DMS79 (cell line): ENCODE results near the gene CAB39.

Source experiments
- DNase-seq: peaks from one replicate; lab custom pipeline; 2025; lab: John Stamatoyannopoulos, UW

The CAB39 gene

DNA sequence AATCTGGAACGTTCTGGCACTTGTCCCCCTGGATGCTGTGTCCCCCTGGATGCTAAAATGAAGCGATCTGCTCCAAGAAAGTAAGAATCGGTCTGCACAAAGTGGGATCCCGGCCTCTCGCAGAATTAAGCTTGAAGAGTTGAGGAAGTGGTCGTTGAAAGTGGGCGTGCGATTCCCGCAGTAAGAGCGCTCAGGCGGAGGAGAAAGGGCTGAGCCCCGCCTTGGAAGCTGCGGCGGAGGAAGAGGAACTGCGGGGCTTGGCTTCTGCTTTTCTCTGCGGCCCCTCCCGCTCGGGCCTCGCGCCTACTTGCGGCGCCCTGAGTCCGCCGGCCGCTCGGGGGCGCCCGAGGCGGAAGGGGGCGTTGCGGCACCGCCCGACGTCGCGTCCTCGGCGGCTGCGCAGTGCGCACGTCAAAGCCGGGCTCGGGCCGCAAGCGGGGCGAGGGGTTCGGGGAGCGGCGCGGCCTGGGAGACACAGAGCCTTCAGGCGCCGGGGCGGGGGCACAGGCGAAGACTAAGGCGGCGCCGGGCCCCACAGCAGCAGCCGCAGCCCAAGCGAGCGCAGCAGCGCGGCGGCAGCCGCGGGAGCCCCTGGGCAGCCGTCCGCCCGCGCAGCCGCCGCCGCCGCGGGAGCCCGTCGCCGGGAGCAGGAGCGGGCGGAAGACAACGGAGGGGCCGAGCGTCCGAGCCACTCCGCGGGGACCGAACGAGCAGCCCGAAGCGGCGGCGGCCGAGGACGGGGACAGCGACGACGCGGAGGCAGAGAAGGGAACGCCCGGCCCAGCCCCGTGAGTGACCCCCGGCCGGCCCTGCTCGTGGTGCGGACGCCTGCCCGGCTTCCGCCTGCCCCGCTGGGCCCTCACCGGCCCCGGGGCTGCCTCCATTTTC lies at the start of gene CAB39:
CAB39 (plus strand) TSS at position 400 of the 888 bp plus-strand sequence. CDS start 47,160 bp downstream, outside the sequence.
- DNase-seq: peak; percentile 57

DNA sequence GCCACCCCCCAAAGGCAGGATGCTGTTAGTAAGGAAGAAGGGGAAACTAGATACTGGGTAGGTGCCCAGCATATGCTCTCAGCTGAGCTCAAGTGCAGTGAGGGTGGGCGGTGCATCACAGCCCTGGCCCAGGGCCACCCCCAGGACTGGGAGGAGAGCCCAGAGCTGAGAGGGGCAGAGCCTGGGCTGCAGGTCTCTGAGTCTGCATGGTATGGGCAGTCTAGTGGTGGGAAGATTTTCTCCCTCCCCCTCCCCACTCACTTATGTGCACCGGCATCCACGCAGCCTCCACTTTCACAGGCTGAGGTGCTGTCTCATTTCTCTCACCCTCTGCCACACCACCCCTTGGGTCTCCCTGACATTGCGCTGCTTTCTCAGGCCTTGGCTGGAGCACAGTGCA lies 48.5 kb upstream of the CAB39 start:
- peak; percentile 8 for DNase-seq

DNA sequence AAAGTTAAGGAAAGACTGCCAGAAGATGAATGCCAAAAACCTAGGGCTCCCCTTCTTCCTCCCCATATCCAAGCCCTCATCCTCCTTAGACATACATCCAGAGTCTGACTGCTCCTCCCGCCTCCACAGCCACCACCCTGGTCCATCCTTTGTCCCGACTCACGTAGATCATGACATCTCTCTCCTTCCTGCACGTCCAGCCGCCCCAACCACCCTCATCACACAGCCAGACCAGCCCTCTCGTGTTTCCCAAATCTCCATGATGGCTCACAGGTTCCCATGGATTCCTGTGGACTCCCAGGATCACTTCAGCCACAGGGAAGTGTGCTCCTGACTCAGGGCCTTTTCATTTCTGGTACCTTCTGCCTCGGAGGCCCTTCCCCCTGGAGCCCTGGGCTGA lies 47.8 kb upstream of the CAB39 start:
- DNase-seq: no peak

DNA sequence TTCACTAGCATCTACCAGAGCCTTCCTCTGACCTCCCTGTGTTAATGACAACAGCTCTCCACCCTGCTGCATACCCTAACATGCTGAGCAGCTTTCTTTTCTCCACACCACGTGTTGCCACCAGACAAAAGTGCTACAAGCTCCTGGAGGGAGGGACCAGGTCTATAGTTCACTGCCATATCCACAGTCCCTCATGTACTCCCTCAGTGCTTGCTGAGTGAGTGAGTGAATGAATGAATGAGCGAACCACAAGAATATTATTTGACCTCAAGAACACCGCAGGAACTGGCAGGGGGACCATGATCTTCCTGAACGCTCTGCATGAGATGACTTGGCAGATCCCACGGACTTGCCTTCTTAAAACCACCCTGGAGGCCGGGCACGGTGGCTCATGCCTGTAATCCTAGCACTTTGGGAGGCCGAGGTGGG lies 47.4 kb upstream of the CAB39 start:
- no peak for DNase-seq

DNA sequence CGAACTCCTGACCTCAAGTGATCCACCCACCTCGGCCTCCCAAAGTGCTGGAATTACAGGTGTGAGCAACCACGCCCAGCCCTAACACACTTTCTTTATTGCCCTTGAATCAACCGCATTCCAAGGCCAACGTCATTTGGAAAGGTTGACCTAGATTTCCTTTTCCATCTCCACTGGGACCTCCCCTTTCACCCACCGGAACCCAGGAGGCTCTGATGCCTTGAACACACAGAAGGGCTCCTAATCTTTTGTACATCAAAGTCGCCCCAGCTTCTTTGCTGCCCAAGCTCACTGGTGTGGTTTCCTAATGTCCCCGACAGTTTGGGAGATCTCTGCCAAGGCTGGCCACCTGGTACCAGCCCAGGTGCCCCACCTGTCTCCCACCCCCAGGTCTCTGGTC lies 46.2 kb upstream of the CAB39 start:
- DNase-seq: no peak

DNA sequence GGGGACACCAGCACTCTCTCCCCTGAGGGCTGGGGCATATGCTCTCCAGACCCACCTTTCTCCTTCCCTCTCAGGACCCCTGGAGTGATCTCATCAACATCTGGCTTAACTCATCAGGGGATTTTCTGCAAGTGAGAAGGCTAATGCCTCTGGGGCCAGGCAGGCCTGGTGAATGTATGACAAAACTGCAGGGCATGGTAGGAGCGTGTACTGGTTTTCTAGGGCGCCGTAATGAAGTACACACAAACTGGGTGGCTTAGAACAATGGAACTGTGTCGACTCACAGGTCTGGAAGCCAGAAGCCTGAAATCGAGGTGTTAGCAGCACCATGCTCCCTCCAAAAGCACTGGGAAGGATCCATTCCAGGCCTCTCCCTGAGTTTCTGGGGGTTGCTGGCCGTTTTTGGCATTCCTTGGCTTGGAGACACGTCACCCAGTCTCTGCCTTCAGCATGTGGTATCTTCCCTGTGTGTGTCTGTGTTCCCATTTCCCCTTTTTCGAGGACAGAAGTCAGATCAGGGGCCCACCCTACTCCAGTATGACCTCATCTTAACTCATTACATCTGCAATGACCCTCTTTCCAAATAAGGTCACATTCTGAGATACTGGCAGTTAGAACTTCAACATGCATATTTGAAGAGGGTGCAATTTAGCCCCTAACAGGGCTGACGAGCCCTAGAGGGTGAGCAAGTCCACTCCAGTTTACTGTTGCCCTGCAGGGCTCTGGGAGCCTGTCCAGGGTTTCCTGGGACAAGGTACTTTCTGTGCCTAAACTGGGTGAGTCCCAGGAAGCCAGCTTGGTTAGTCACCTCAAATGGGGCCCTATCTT lies 45.5 kb upstream of the CAB39 start:
- DNase-seq: no peak

DNA sequence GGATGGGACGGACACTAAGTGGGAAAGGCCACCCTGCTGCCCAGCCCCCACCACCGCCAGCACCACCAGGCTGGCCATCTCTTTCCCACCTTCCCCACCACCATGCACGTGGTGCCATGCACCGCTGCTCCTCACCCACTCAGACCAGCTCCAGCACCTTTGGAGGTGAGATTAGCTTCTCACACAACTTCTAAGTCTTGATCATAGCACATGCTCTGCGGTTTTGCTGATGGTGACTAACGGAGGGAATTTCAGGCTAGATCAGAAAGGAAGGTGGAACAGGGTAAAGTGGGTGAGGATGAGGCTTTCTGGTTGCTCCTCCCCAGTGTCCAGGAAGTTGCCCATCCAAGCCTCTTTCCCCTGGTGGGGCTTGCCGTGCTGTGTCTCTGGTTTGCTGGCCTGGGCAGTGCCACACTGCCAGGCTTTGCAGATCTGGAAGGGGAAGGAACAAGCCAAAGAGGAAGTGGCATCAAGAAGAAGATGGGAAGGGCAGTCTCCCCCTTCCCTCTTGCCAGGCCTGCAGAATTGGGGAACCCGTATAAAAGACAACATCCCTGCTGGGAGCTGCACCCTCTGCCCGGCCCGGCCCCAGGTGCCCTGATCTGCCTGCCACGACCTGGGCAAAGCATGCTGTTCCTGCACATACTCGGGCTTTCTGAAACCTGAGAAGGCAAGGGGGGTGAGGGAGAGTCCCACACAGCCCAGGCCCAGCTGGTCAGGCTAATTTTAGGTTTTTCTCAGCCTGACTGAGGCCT lies 44.3 kb upstream of the CAB39 start:
- no peak for DNase-seq

DNA sequence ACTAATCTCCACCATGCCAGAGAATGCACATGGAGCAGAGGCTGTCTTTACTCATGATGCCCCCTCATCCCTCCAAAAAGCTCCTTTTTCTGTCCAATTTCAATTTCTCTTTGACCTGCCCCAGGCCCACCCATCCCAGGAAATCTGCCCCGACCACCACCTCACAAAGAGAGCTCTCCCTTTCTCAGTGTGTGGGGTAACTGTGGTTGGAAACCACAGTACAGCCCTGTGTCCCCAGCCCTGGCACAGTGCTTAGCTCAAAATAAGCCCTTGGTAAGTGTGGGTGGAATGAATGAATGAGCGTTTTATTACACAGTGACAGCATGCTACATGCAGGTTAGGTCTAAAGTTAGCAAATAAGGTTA lies 43.7 kb upstream of the CAB39 start:
- no peak for DNase-seq

DNA sequence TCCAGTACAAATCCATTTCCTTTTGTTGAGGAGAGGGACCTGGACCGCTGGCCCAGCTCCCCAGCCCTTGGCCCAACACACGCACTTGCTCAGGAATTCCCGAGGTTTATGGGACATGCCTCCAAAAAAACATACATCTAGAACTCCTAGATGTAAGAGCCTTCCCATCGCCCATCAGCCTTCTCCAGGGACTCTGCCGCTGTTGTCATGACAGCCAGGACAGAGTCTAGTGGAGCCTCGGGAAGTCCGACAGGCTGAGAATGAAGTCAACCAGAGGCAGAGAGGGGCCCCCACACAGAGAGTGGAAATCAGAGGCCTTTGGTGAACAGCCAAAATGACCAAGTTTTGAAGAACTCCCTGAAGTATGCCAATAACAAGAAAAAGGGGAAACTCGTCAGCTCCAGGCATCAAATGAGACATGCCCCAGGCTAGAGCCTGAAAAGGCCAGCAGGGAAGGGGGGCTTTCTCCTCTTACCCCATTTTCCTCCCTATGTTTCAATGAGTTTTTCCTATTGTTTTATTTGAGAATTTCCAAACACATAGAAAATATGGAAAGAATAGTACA lies 43.2 kb upstream of the CAB39 start:
- no peak for DNase-seq

- no peak for DNase-seq
Observed at GRCh38 chr2:230671117-230671516, 41.5 kb upstream of the CAB39 start.

DNA sequence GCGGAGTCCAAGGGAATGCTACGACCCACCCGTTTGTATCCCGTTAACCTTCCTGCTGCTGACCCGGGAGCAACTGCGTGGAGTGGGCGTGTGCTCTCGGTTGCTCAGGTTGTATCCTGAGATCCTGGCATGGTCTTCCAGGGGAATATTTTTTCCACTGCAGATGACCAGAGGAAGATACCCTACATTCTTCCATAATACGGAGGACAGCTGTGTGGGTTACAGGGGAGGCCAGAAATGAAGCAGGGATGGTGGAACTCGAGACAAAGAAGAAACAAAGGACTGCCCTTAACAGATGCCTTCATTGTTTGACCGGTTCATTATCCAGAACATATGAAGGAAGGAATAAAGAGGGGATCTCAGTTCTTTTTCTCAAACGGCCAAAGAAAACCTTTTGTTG lies 39.8 kb upstream of the CAB39 start:
- DNase-seq: no peak

- no peak for DNase-seq
Observed at GRCh38 chr2:230674401-230674800, 38.2 kb upstream of the CAB39 start.

DNA sequence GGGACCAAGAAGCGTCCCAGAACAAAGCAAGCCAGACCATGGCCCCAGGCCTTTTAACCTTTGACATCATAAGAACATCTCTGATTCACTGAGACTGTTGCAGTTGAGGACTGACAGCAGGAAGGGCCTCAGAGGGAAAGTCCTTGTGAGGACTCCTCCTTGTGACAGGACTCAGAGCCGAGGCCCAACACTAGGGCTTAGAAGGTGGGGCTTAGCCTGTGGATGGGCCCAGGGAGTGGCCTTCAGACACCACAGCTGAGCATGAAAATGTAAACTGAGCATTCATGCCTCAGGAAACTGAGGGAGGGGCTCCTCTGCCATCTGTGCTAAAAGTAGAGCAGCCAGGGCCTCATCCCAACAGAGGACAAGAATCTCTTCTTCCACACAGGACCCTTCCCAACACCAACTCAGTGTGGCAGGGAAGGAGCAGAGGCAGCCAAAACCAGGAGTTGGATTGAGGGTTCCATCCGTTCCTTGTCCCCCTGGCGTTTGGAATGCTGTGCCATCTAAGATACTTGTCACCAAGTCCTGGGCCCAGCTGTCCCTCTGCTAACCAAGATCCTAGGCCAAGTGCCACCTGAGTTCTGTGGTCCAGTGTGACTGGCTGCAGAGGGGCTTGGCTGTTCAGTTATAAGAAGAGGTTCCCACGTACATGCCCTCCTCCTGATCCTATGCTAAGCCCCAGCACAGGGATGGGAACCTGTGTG lies 37.5 kb upstream of the CAB39 start:
- no peak for DNase-seq

- no peak for DNase-seq
Observed at GRCh38 chr2:230676546-230676945, 36.1 kb upstream of the CAB39 start.

- DNase-seq: no peak
Observed at GRCh38 chr2:230677201-230677946, 35.3 kb upstream of the CAB39 start.

DNA sequence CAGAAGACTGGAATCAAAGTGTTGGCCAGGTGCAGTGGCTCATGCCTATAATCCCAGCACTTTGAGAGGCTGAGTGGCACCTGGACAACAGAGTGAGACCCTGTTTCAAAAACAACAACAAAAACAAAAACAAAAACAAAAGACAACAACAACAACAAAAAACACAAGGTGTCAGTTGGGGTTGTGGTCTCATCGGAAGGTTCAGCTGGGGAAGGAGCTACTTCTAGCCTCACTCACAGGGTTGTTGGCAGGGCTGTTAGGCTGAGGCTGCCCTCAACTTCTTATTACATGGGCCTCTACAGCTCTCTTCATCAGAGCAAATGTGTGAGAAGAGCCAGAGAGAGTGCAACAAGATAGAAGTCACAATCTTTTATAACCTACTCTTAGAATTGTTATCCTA lies 34.6 kb upstream of the CAB39 start:
- no peak for DNase-seq

- DNase-seq: no peak
Observed at GRCh38 chr2:230678451-230678850, 34.2 kb upstream of the CAB39 start.

- no peak for DNase-seq
Observed at GRCh38 chr2:230680463-230681170, 32.0 kb upstream of the CAB39 start.

- DNase-seq: no peak
Observed at GRCh38 chr2:230681171-230681545, 31.5 kb upstream of the CAB39 start.

- DNase-seq: no peak
Observed at GRCh38 chr2:230682546-230682945, 30.1 kb upstream of the CAB39 start.
